KMS-11 (cell line): ENCODE data around the gene CHST5.

Source experiments
- H2AFZ ChIP-seq: fragments of 200-600 bp; sonication (generic); 2 replicates; pipeline ENCODE4 v1.6.1; 2016; ENCODE audit warnings: antibody characterized with exemption, mixed run types, low read depth
- H3K27ac ChIP-seq: fragments of 200-600 bp; sonication (generic); 2 replicates; pipeline ENCODE4 v1.6.1; 2016; ENCODE audit warnings: mild to moderate bottlenecking, mixed run types
- H3K27me3 ChIP-seq: fragments of 200-600 bp; sonication (generic); 2 replicates; pipeline ENCODE4 v1.6.1; 2017; ENCODE audit warnings: mild to moderate bottlenecking, low read depth, mixed run types, moderate library complexity; ENCODE audit not compliant: insufficient read depth
- H3K36me3 ChIP-seq: fragments of 200-600 bp; sonication (generic); 2 replicates; pipeline ENCODE4 v1.6.1; 2017; ENCODE audit warnings: mild to moderate bottlenecking, mixed run types; ENCODE audit not compliant: insufficient read depth
- H3K4me1 ChIP-seq: fragments of 200-600 bp; sonication (generic); 2 replicates; pipeline ENCODE4 v1.6.1; 2016; ENCODE audit warnings: mild to moderate bottlenecking, low read depth, mixed run types; ENCODE audit not compliant: poor library complexity, severe bottlenecking
- H3K4me2 ChIP-seq: fragments of 200-600 bp; sonication (generic); 2 replicates; pipeline ENCODE4 v1.7.0; 2016; ENCODE audit warnings: mild to moderate bottlenecking, mixed run types
- H3K4me3 ChIP-seq: fragments of 200-600 bp; sonication (generic); IDR thresholded peaks from 2 replicates; pipeline ENCODE4 v1.6.1; 2017; ENCODE audit warnings: low read depth, low read length, mixed read lengths; ENCODE audit not compliant: insufficient read depth
- H3K79me2 ChIP-seq: fragments of 200-600 bp; sonication (generic); 2 replicates; pipeline ENCODE4 v1.6.1; 2016; ENCODE audit warnings: low read depth, mixed run types; ENCODE audit not compliant: insufficient read depth
- H3K9ac ChIP-seq: fragments of 200-600 bp; sonication (generic); 2 replicates; pipeline ENCODE4 v1.6.1; 2016; ENCODE audit warnings: mild to moderate bottlenecking, mixed run types
- H4K20me1 ChIP-seq: fragments of 200-600 bp; sonication (generic); 2 replicates; pipeline ENCODE4 v1.6.1; 2016; ENCODE audit warnings: mild to moderate bottlenecking, mixed run types; ENCODE audit not compliant: insufficient read depth
- TF ChIP-seq, protein P1 (sequence below): fragments of 200-600 bp; sonication (generic); conservative IDR thresholded peaks from 2 replicates; pipeline ENCODE4 v1.6.1; 2017; ENCODE audit warnings: low read depth, mild to moderate bottlenecking, antibody characterized with exemption, low read length, moderate library complexity, mixed read lengths

CHST5 gene

DNA sequence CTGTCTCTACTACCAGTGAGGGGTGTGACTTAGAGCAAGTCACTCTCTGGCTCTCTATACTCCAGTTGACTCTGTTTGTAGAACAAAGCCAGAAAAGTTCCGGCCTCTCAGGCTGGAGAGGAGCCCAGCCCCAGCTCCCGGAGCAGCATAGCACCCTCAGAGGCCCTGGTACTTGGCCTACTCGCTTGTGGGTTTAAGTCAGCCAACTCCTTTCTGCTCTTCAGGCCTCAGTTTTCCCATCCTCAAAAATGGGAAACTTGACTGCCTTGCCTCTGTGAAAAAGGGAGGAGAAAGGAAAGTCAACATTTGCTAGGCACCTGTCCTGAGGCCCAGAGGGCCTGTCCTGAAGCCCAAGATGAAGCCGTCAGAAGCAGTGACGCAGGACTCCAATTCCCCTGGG is 41.7 kb downstream of the CHST5 start:
- Histone ChIP-seq H3K4me1 (no peaks in the 10 kb centered on the region), H3K27ac (no peak overlapping the region), H3K4me3 (no peak overlapping the region), H2AFZ (no peak overlapping the region), H3K79me2 (no peaks in the 10 kb centered on the region), H3K36me3 (no peaks in the 10 kb centered on the region), H3K4me2 (no peak overlapping the region), H3K27me3 (no peaks in the 10 kb centered on the region), H4K20me1 (no peaks in the 10 kb centered on the region), H3K9ac (no peak overlapping the region)
- TF ChIP-seq, protein P1, sequence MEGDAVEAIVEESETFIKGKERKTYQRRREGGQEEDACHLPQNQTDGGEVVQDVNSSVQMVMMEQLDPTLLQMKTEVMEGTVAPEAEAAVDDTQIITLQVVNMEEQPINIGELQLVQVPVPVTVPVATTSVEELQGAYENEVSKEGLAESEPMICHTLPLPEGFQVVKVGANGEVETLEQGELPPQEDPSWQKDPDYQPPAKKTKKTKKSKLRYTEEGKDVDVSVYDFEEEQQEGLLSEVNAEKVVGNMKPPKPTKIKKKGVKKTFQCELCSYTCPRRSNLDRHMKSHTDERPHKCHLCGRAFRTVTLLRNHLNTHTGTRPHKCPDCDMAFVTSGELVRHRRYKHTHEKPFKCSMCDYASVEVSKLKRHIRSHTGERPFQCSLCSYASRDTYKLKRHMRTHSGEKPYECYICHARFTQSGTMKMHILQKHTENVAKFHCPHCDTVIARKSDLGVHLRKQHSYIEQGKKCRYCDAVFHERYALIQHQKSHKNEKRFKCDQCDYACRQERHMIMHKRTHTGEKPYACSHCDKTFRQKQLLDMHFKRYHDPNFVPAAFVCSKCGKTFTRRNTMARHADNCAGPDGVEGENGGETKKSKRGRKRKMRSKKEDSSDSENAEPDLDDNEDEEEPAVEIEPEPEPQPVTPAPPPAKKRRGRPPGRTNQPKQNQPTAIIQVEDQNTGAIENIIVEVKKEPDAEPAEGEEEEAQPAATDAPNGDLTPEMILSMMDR = no peak

DNA sequence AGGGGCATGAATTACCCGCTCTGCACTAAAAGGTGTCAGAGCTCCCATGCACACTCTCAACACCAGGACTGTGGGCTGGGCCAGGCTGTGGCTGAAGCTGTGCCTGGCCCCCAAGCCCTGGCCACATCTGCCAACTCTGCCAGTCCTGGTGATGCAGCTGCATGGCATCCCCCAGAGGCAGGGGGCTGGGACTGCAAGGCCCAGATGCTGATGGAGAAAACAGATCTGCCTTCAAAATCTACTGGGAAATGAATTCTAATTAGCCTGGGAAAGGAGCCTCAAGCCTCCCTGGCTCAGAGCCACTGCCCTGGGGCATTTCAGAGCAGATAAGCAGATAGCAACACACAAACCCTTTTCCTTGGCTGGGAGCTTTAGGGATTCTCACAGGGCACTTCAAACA is 44.0 kb downstream of the CHST5 start:
- H3K27ac ChIP-seq = no peak overlapping the region
- no peak overlapping the region for H3K4me3 ChIP-seq
- no peak overlapping the region for H3K9ac ChIP-seq
- H3K36me3 ChIP-seq = no peaks in the 10 kb centered on the region
- H3K27me3 ChIP-seq = no peaks in the 10 kb centered on the region
- no peaks in the 10 kb centered on the region for H3K79me2 ChIP-seq
- H2AFZ ChIP-seq = no peak overlapping the region
- TF ChIP-seq, protein P1 = no peak
- no peaks in the 10 kb centered on the region for H3K4me1 ChIP-seq
- H3K4me2 ChIP-seq = no peak overlapping the region
- no peaks in the 10 kb centered on the region for H4K20me1 ChIP-seq

DNA sequence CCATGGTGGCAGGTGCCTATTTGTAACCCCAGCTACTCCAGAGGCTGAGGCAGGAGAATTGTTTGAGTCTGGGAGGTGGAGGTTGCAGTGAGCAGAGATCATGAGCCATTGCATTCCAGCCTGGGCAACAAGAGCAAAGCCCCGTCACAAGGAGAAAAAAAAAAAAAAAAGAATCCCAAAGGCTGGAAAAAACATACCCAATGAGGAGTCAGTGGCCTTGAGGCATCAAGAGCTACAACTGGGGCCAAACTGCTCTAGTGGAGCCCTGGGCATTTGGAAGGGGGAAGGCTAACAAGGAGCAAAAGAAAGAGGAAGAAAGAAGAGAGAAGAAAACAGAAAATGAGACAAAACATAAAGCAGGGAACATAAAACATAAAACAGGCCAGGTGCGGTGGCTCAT is 47.6 kb downstream of the CHST5 start:
- H3K9ac ChIP-seq = no peak overlapping the region
- no peak overlapping the region for H3K4me2 ChIP-seq
- H3K27me3 ChIP-seq = no peaks in the 10 kb centered on the region
- TF ChIP-seq, protein P1 = no peak
- H3K36me3 ChIP-seq = no peaks in the 10 kb centered on the region
- no peak overlapping the region for H3K27ac ChIP-seq
- H3K4me3 ChIP-seq = no peak overlapping the region
- no peaks in the 10 kb centered on the region for H3K79me2 ChIP-seq
- H4K20me1 ChIP-seq = no peaks in the 10 kb centered on the region
- H3K4me1 ChIP-seq = no peaks in the 10 kb centered on the region
- H2AFZ ChIP-seq = no peak overlapping the region

DNA sequence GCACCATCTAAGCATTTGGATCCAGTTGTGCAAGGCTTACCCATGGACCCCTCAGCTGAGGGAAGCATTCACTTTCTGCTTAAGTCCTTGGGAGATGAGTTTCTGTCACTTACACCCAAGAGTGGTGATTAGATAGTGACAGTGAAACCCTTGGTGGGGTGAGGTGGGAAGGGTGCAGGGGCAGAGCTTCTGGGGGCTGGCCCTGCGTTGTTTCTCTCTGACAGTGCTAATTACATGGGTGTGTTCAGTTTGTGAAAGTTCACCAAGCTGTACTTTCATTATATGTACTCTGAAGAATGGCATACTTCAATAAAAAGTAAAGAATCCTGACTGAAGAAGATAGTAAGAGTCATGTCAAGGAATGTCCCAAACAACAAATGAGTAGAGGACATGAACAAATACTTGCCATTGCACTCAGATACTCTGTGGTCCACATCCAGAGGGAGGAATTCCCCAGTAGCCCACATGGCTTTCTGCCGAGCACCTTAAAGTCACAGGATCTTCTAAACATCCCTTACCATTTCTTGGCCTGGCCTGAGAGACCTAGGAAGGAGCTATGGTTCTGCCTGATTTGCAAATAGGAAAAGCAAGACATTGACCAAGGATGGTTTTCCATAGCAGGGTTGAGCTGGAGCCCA is 49.1 kb downstream of the CHST5 start:
- H3K27me3 ChIP-seq = no peaks in the 10 kb centered on the region
- H3K4me1 ChIP-seq = no peaks in the 10 kb centered on the region
- no peak overlapping the region for H2AFZ ChIP-seq
- TF ChIP-seq, protein P1 = no peak
- H3K4me3 ChIP-seq = no peak overlapping the region
- no peak overlapping the region for H3K9ac ChIP-seq
- no peaks in the 10 kb centered on the region for H4K20me1 ChIP-seq
- H3K4me2 ChIP-seq = no peak overlapping the region
- H3K27ac ChIP-seq = no peak overlapping the region
- no peaks in the 10 kb centered on the region for H3K79me2 ChIP-seq
- H3K36me3 ChIP-seq = no peaks in the 10 kb centered on the region
